Measurements from ENCODE around the gene CDC73.

Gene CDC73

GRCh38 chr1:193087893-193088292, 33.9 kb upstream of the CDC73 start:
- TF ChIP-seq CTCF (IDR thresholded peaks at IDR 0.05; ENCODE audit: insufficient read depth, missing control alignments): no peak
- FAIRE-seq: no peak
- DNase-seq (ENCODE audit: insufficient read length, low spot score): no peak

GRCh38 chr1:193090865-193091264, 31.0 kb upstream of the CDC73 start:
- DNase-seq (ENCODE audit: insufficient read length, low spot score) (no peak), FAIRE-seq (peak; percentile 72)
- no peak for TF ChIP-seq CTCF (IDR thresholded peaks at IDR 0.05; ENCODE audit: insufficient read depth, missing control alignments)

- DNase-seq (ENCODE audit: insufficient read length, low spot score): no peak
- no peak for FAIRE-seq
- no peak for TF ChIP-seq CTCF (IDR thresholded peaks at IDR 0.05; ENCODE audit: insufficient read depth, missing control alignments)
Measured at GRCh38 chr1:193094112-193094511, 27.7 kb upstream of the CDC73 start.

- TF ChIP-seq CTCF (IDR thresholded peaks at IDR 0.05; ENCODE audit: insufficient read depth, missing control alignments): no peak
Measured at GRCh38 chr1:193102662-193103061, 19.2 kb upstream of the CDC73 start.

GRCh38 chr1:193103759-193104501, 17.9 kb upstream of the CDC73 start:
- DNase-seq (ENCODE audit: insufficient read length, low spot score) (no peak), FAIRE-seq (no peak)
- no peak for TF ChIP-seq CTCF (IDR thresholded peaks at IDR 0.05; ENCODE audit: insufficient read depth, missing control alignments)

More at GRCh38 chr1:193102662-193103061, 19.2 kb upstream of the CDC73 start:
- FAIRE-seq: no peak
- DNase-seq (ENCODE audit: insufficient read length, low spot score): no peak

- no peak for FAIRE-seq
- TF ChIP-seq CTCF (IDR thresholded peaks at IDR 0.05; ENCODE audit: insufficient read depth, missing control alignments): no peak
- DNase-seq (ENCODE audit: insufficient read length, low spot score): peak; percentile 27
Measured at GRCh38 chr1:193104502-193104906, 17.3 kb upstream of the CDC73 start.

All from D721Med (cell line).